ENCODE measurements around the gene GPM6B.

GPM6B gene, protein sequence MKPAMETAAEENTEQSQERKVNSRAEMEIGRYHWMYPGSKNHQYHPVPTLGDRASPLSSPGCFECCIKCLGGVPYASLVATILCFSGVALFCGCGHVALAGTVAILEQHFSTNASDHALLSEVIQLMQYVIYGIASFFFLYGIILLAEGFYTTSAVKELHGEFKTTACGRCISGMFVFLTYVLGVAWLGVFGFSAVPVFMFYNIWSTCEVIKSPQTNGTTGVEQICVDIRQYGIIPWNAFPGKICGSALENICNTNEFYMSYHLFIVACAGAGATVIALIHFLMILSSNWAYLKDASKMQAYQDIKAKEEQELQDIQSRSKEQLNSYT

DNA sequence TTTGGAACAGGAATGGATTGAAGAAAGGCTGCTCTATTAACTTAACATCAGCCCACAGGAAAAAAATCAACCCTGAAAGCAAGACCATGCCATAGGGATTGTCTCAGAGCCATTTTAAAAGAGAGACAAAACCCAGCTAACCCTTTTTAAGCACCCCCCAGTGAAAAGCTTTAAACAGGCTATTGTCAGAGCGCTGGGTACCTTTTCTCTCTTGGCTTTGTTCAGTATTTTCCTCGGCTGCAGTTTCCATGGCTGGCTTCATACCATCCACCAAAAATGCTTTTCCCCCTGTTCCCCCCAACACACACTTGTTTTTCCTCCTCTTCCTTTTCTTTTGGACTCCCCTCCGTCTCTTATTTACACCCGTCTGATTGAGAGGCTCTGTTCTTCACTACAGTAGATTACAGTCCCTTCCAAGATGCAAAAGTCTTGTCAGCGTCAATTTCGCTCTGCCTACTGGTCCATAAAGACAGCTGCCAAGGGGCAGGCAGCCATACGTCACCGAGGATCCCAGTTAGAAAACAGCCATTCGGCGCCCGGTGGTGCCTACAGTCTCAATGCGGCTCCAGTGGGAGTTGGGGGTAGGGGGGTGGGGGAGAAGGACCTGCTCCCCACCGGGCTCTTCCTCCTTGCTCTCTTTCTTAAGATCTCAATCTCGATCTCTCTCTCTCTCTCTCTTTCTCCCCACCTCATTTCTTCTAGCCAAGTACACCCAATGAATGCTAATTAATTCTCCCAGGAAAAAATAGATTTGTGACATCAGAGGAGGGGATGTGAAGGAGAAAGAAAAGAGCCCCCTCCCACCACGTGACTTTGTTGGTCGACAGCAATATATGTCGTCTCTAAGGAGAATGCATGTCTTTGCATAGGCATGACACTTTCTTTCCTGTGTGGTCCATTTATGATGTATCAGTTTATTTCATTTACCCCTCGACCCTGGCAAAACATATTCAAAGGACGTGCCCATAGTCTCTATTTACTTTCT, at the start of gene GPM6B:
Gene GPM6B (minus strand): TSS at position 451 of the 985 bp plus-strand sequence. CDS start 189 bp downstream, at position 262.
- DNase-seq (ENCODE audit: low read depth, low spot score) = no peak

DNA sequence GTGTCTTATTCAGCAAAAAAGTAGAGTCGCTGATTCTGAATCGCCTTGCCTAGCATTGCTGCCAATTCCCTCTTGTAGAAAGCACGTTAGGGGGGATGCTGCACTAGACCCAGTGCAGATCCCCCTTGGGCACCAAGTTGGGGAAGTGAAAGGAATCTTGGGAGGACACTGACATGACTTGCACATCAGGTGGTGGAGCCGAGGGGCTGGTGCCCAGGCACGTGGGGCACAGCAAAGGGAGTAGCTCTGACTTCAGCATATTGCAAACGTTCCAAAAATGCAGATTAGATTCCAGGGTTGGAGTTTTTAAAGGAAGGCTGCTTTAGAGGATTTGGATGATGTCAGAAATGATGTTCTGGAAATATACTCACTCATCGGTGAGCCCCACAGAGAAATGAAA, 47.4 kb upstream of the GPM6B start:
- no peak for DNase-seq (ENCODE audit: low read depth, low spot score)

DNA sequence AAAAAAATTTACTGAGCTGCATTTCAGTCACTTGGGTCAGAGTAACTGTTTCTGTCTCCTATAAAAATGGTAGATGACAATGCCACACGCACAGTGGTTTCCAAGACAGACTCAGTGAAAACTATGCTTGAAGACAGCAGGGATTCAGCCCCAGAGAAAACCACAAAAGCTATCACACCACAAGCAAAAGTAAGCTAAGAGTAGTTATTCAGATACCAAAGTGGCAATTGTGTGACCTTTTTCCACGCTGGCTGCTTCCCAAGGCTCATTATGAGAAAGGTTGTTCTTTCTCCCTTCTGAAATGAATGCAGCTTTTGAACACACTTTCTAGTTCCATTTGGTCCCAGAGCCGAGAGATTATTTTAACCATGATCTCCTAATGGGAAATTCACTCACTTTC, 46.4 kb upstream of the GPM6B start:
- no peak for DNase-seq (ENCODE audit: low read depth, low spot score)

DNA sequence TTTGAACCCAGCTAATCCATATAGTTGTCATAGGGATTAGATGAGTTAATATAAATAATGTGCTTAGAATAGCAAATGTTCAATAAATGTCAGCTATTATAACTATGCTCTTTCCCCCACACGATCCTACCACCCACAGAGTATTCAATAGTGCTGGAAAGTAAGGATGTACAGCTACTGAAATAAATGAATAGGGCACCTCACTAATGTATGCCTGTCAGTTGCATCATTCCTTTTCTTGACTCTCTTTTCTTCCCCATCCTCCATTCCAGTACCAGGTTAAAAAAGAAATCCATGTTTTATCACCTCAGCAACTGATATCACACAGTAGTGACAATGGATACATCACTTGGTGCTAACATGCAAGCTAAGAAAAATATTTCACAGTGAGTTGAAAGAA, 42.8 kb upstream of the GPM6B start:
- DNase-seq (ENCODE audit: low read depth, low spot score) = no peak

DNA sequence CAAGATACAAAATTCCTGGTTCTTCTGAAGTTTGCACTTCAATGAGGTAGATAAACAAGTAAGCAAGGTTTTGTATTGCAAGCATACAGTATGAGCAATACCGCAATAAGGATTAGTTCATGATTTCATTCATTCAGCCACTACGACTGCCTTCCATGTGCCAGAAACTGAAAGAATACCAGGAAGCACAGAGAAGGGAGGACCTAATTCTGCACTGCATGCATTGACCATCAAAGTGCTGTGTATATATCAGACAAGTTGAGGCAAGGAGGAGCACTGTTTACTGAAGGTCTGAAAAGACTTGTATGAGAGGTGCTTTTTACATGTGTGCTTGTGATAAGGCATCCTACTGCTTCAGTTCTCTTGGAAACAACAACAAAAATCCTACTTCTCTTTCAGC, 40.9 kb upstream of the GPM6B start:
- DNase-seq (ENCODE audit: low read depth, low spot score) = no peak

GRCh38 chrX:13855689-13856450, 39.0 kb upstream of the GPM6B start:
- DNase-seq (ENCODE audit: low read depth, low spot score) = no peak

- no peak for DNase-seq (ENCODE audit: low read depth, low spot score)
Measured at GRCh38 chrX:13854003-13854402, 37.1 kb upstream of the GPM6B start.

GRCh38 chrX:13852001-13852695, 35.3 kb upstream of the GPM6B start:
- no peak for DNase-seq (ENCODE audit: low read depth, low spot score)

DNA sequence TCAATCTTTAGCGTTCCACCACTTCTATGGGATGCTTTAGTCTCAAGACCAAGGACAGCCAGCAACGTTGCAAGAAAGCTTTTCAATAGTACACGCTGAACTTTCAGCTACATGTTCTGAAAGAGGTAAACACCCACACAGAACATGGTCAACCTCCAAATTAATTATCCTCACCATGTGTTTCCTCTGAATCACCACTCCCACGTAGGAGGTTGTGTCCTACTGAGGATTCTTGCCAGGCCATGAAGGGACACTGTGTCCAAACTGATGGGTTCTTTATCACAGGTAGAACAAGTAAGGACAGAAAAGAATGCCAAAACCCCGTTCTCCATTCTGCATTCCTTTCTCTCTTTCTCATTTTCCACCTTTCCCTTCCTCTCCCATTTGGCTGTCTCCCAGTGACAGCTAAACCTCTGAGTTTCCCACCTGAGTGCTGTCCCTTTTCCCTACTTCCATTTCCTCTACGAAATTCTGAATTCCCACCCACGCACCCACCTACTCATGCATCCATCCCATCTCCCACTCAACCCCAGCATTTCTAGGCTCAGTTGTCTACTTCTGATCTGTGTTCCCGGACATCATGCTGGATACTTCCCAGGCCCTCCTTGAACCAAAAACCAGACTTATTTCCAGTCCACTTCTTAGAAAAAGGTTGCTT, 29.0 kb upstream of the GPM6B start:
- no peak for DNase-seq (ENCODE audit: low read depth, low spot score)

DNA sequence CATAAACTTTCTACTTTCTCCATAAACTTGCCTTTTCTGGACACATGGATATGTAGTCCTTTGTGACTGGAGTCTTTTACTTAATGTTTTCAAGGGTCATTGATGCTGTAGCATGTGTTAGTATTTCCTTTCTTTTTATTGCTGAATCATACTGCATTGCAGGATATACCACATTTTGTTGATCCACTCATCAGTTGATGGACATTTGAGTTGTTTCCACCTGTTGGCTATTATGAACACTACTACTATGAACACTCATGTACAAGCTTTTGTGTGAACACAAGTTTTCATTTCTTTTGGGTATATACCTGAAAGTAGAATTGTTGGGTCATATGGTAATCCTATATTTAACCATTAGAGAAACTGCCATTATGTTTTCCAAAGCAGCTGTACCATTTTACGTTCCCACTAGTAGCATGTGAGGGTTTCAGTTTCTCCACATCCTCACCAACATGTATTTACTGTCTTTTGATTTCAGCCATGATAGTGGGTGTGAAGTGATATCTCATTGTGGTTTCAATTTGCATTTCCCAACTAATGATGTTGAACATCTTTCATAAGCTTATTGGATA, 26.3 kb upstream of the GPM6B start:
- DNase-seq (ENCODE audit: low read depth, low spot score) = no peak

DNA sequence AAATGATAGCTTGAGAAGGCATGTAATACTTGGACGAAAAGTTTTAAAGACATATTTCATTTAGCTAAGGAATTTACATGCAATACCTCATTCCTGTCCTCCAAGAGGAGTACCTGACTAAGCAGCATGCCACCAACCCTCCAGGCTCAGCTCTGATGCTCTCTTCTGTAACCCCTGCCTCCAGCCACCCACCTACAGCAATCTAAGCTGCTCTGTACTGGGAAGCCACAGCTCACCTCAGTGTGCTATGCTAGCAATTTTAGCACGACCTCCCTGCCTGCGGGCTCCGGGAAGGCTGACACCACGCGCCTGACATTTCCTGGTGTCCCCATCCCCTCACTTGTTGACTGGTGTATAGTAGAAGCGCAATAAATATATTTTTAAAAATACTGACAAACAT, 23.2 kb upstream of the GPM6B start:
- DNase-seq (ENCODE audit: low read depth, low spot score) = no peak

GRCh38 chrX:13837290-13837745, 20.4 kb upstream of the GPM6B start:
- DNase-seq (ENCODE audit: low read depth, low spot score) = no peak

GRCh38 chrX:13836575-13836974, 19.7 kb upstream of the GPM6B start:
- no peak for DNase-seq (ENCODE audit: low read depth, low spot score)

DNA sequence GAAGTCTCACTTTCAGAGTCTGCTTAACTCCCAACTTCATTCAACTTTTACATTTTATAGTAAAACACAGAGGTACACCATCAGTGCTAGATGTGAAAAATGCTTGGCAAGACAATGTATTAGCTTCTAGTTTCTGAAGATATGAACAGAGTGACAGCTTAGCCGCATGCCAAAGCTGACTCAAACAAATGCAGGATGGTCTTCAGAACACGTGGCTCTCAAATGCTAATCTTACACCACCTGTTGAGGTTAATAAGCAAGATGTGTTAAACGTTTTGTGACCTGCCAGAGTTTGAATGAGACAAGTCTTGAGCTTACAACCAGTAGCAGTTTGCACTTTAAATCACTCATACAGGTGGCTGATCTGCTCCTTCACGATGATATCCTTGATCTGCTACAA, 18.9 kb upstream of the GPM6B start:
- DNase-seq (ENCODE audit: low read depth, low spot score) = no peak

- DNase-seq (ENCODE audit: low read depth, low spot score) = no peak
Measured at GRCh38 chrX:13834355-13834754, 17.5 kb upstream of the GPM6B start.

DNA sequence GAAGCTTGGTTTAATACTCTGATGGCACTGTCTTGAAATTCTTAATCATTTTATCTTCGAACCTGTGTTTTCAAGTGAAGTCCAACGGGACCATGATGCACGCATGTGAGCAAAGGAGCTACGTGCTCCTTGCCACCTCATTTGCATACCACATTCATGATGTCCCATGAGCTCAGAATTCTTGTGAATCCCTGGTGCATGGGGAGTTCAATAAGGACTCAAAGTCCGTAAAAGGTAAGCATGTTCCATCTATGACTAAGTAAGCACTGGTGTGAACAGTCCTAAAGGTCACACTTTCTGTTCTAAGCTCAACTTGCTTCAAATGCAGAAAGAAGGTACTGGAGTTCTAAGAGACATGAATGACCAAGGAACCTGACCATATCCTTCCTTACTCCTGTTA, 13.1 kb upstream of the GPM6B start:
- DNase-seq (ENCODE audit: low read depth, low spot score) = no peak

DNA sequence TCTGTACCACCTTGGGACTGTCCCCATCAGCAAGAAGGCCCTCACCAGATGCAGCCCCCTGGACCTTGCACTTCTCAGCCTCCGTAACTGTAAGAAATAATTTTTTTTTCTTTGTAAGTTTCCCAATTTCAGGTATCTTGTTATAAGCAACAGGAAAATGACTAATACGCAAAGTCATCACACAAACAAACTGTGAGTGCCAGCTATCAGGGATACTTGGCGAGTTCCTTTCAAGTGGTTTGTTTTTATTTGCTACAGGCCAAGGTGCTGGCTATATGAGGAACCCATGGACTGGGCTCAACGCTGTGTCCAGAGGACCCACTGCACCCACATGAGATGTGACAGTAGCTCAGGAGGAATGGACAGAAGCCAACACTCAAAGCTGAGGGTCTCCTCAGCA, 11.5 kb upstream of the GPM6B start:
- DNase-seq (ENCODE audit: low read depth, low spot score) = no peak

GRCh38 chrX:13827298-13828090, 10.6 kb upstream of the GPM6B start:
- no peak for DNase-seq (ENCODE audit: low read depth, low spot score)

DNA sequence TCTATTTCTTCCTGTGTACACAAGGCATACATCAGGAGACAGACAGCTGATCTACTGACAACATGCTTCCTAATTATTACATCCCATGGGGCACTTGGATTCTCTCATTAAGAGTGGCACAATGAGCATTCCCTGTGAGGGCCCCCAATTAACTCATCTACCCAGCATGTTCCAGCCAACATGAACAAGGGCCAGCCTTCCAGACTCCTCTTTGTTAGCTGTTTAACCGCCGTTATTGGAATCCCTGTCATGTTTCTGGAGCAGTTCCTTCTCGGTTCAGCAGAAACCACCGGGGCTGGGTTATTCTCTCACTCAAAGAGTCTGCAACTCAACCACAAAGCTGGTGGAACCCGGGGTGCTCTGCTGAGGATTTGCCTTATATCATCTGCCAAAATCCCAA, 9.9 kb upstream of the GPM6B start:
- no peak for DNase-seq (ENCODE audit: low read depth, low spot score)
